ENCODE results near the gene SPOCD1. TPM values are rescaled to one million over a fixed set of nuclear protein-coding genes. Genes with fewer than 3 reads are reported as not detected.

The SPOCD1 gene
- total RNA-seq, 1 donor from 2014 or later: 1.1 TPM

DNA sequence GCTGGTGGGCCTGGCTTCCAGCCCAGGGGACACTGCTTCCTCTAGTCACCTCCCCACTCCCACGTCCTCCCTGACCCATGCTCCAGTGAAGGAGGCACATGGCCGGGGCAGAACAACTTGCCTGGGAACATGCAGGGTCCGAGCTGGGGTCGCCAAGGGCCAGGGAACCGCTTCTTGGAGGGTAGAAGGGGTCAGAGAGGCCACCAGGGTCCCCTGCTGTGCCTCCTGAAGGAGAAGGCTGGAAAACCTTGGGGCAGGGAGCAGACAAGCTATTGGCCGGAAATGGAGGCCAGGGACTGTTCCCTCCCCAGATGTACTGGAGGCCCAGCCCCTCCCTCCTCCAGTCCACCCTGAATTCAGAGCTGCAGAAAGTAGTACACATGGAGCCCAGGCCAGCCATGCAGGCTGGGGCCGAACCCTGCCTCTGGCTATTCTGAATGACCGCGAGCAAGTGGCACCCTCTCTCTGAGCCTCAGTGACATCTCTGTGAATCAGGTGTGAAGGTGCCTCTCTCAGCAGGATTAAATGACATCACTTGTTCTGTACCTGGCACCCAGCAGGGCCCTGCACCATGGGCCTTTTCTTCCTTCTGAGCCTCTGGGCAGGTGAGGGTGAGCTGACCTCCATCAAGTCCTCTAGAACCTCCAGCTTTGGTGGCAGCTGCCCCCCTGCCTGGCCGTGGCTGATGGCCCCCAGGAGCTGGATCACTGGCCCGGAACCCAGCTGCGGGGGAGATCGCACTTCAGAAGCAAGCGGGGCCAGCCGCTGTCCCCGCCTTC is 15.7 kb downstream of the SPOCD1 start:
- DNase-seq (ENCODE audit: extremely low spot score, unreplicated experiment): peak; percentile 64
- H3K27me3 Mint-ChIP-seq: peaks cover 18% of the 10 kb centered on the region
- H3K4me3 Mint-ChIP-seq: no peak overlapping the region
- no peaks in the 10 kb centered on the region for H3K36me3 Mint-ChIP-seq
- peaks cover 15% of the 10 kb centered on the region for H3K4me1 Mint-ChIP-seq (ENCODE audit: unreplicated experiment)
- H3K27ac Mint-ChIP-seq: no peak overlapping the region
- H3K9me3 Mint-ChIP-seq: no peaks in the 10 kb centered on the region
- TF ChIP-seq, protein P1, sequence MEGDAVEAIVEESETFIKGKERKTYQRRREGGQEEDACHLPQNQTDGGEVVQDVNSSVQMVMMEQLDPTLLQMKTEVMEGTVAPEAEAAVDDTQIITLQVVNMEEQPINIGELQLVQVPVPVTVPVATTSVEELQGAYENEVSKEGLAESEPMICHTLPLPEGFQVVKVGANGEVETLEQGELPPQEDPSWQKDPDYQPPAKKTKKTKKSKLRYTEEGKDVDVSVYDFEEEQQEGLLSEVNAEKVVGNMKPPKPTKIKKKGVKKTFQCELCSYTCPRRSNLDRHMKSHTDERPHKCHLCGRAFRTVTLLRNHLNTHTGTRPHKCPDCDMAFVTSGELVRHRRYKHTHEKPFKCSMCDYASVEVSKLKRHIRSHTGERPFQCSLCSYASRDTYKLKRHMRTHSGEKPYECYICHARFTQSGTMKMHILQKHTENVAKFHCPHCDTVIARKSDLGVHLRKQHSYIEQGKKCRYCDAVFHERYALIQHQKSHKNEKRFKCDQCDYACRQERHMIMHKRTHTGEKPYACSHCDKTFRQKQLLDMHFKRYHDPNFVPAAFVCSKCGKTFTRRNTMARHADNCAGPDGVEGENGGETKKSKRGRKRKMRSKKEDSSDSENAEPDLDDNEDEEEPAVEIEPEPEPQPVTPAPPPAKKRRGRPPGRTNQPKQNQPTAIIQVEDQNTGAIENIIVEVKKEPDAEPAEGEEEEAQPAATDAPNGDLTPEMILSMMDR (conservative IDR thresholded peaks at IDR 0.05): no peak

DNA sequence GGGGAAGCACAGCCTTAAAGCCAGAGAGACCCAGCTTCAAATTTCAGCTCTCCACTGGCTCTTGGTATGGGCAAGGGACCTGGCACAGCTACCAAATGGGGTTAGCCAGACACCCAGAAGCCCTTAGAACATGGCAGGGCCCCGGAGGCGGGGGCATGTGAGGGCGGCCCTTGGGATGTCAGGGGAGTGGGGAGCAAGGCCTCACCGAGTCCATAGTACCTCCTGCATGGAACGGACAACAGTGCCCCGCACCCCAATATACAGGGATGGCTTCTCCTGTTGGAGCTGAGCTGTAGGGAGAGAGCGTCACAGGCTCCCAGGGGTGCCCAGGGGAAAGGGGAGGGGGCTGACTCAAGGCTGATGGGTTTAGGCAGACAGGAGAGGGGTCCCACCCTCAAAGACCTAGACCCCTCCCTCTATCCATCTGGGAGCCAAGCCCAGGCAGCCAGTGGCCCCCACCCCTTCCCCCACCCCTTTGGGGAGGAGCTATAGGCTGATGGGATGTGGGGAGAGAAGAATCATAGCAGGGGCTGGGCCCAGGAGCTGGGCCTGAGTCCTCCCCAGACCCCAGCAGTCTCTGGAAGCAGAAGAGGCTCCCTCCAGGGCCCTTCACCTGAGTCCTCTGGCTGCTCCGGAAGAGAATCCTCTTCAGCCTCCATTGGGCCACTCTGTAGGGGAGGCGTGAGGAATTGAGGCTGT is 16.5 kb downstream of the SPOCD1 start:
- H3K4me1 Mint-ChIP-seq (ENCODE audit: unreplicated experiment): peaks cover 15% of the 10 kb centered on the region
- H3K27ac Mint-ChIP-seq: no peak overlapping the region
- TF ChIP-seq, protein P1 (conservative IDR thresholded peaks at IDR 0.05): no peak
- no peaks in the 10 kb centered on the region for H3K9me3 Mint-ChIP-seq
- no peak overlapping the region for H3K4me3 Mint-ChIP-seq
- peaks cover 21% of the 10 kb centered on the region for H3K27me3 Mint-ChIP-seq
- peak; percentile 67 for DNase-seq (ENCODE audit: extremely low spot score, unreplicated experiment)
- no peaks in the 10 kb centered on the region for H3K36me3 Mint-ChIP-seq

DNA sequence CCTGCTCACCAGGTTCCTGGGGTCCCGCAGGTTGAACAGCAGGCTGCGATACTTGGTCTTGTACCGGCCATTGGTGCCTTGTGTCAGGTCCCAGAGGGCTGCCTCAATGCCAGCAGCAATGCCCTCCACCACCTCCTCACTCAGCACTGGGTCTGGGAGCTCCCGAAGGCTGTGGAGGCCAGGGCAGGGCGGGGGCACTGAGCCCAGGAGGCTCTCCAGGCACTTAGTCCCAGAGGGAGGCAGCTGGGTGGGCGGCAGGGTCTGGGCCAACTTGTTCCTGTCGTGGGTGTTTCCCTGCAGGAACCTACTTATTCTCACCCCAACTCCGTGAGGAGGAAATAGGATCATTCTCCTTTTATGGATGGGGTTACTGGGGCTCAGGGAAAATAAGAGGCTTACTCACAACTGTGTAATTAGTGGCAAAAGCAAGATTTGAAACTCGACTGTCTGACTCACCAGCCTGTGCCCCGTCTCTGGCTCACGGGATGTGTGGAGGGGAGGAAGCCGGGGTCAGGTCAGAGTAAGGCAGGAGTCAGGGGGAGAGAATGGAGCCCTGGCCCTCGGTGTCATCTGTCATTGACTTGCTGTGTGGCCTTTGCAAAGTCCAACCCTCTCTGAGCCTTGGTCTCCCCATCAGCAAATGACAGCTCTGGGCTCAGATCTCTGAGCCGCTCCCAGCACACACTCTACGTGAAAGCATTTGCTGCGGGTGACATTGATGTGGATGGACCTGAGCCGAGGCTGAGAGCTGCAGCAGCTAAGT is 17.2 kb downstream of the SPOCD1 start:
- Mint-ChIP-seq H3K4me3 (no peak overlapping the region), H3K4me1 (ENCODE audit: unreplicated experiment) (peaks cover 15% of the 10 kb centered on the region), H3K27ac (no peak overlapping the region), H3K9me3 (no peaks in the 10 kb centered on the region), H3K36me3 (no peaks in the 10 kb centered on the region), H3K27me3 (peaks cover 21% of the 10 kb centered on the region)
- TF ChIP-seq, protein P1 (conservative IDR thresholded peaks at IDR 0.05): no peak
- peak; percentile 62 for DNase-seq (ENCODE audit: extremely low spot score, unreplicated experiment)

- peaks cover 22% of the 10 kb centered on the region for H3K27me3 Mint-ChIP-seq
- H3K4me1 Mint-ChIP-seq (ENCODE audit: unreplicated experiment): peaks cover 15% of the 10 kb centered on the region
- H3K4me3 Mint-ChIP-seq: no peak overlapping the region
- peak; percentile 70 for DNase-seq (ENCODE audit: extremely low spot score, unreplicated experiment)
- no peak overlapping the region for H3K27ac Mint-ChIP-seq
- TF ChIP-seq, protein P1 (conservative IDR thresholded peaks at IDR 0.05): no peak
- no peaks in the 10 kb centered on the region for H3K36me3 Mint-ChIP-seq
- no peaks in the 10 kb centered on the region for H3K9me3 Mint-ChIP-seq
Observed at GRCh38 chr1:31798086-31798432, 17.8 kb downstream of the SPOCD1 start.

- DNase-seq (ENCODE audit: extremely low spot score, unreplicated experiment): no peak
- Mint-ChIP-seq H3K36me3 (no peaks in the 10 kb centered on the region), H3K4me3 (no peak overlapping the region), H3K9me3 (no peaks in the 10 kb centered on the region), H3K27me3 (peaks cover 25% of the 10 kb centered on the region), H3K4me1 (ENCODE audit: unreplicated experiment) (peaks cover 15% of the 10 kb centered on the region), H3K27ac (no peak overlapping the region)
- TF ChIP-seq, protein P1 (conservative IDR thresholded peaks at IDR 0.05): no peak
Observed at GRCh38 chr1:31797216-31797615, 18.6 kb downstream of the SPOCD1 start.

All from type B pancreatic cell (in vitro differentiated cells).